M059J (cell line): ENCODE results near the gene TTYH2. TPM values are rescaled to one million over a fixed set of nuclear protein-coding genes. Genes with fewer than 3 reads are reported as not detected.

Source experiments
- DNase-seq: peaks from one replicate; pipeline ENCODE4 v3.0.0-alpha.2; 2012; ENCODE audit warnings: low read depth
- total RNA-seq: library from RNA; depleted of rRNA; stranded (reverse); fragments of >200 nt; shearing (Covaris generic); gene quantifications from 2 replicates; pipeline ENCODE4 v1.2.3, GENCODE V29; 2014; rRNA removed

Gene TTYH2
- total RNA-seq, 1 experiment from 2014 or later = 0.15 TPM

- DNase-seq = no peak
These were observed 76.3 kb downstream of the TTYH2 start for GRCh38 chr17:74289688-74290087.

GRCh38 chr17:74290340-74290739 lies 77.0 kb downstream of the TTYH2 start:
- no peak for DNase-seq

GRCh38 chr17:74292495-74292894 lies 79.1 kb downstream of the TTYH2 start:
- DNase-seq = no peak

GRCh38 chr17:74295625-74296547 lies 82.5 kb downstream of the TTYH2 start:
- peak; percentile 30 for DNase-seq

GRCh38 chr17:74296548-74296936 lies 83.2 kb downstream of the TTYH2 start:
- DNase-seq = peak; percentile 62

- DNase-seq = peak; percentile 75
These were observed 84.6 kb downstream of the TTYH2 start for GRCh38 chr17:74297941-74298340.

- DNase-seq = no peak
These were observed 85.4 kb downstream of the TTYH2 start for GRCh38 chr17:74298778-74299177.

GRCh38 chr17:74299226-74300009 lies 86.0 kb downstream of the TTYH2 start:
- DNase-seq = no peak

GRCh38 chr17:74303305-74303704 lies 89.9 kb downstream of the TTYH2 start:
- no peak for DNase-seq

- no peak for DNase-seq
These were observed 90.8 kb downstream of the TTYH2 start for GRCh38 chr17:74304184-74304583.

GRCh38 chr17:74305865-74306654 lies 92.7 kb downstream of the TTYH2 start:
- DNase-seq = peak; percentile 71

- DNase-seq = peak; percentile 51
These were observed 94.8 kb downstream of the TTYH2 start for GRCh38 chr17:74307984-74308773.

GRCh38 chr17:74309902-74310301 lies 96.5 kb downstream of the TTYH2 start:
- DNase-seq = peak; percentile 40

Other genes with a start within 250 kb of the TTYH2 start
- 421 and 515 TPM in 2 replicates for gene RPL38, start 9.9 kb upstream of the TTYH2 start, total RNA-seq
- not detected in 2 replicates for gene DNAI2, start 60.7 kb downstream of the TTYH2 start, total RNA-seq
- not detected in 2 replicates for gene KIF19, start 112.7 kb downstream of the TTYH2 start, total RNA-seq
- not detected in 2 replicates for gene BTBD17, start 148.3 kb downstream of the TTYH2 start, total RNA-seq
- not detected in 2 replicates for gene GPR142, start 153.9 kb downstream of the TTYH2 start, total RNA-seq
- 12.9 and 36.4 TPM in 2 replicates for gene GPRC5C, start 218.5 kb downstream of the TTYH2 start, total RNA-seq